A549 (cell line): Measurements from ENCODE around the gene NPTXR. TPM values are rescaled to one million over a fixed set of nuclear protein-coding genes. Genes with fewer than 3 reads are reported as not detected.

Source experiments
- ATAC-seq, 2 experiments: fragments of 200-7000 bp in 1 of 2; fragments of >200 bp in 1 of 2; cut with Nextera tagmentation in 1 of 2; cut with Tn5 transposase in 1 of 2; 3 replicates each; pipeline versions ENCODE4 v1.8.0 to v1.9.1; 2018 to 2020; ENCODE audit warnings: mild to moderate bottlenecking in 1 of 2, moderate library complexity in 1 of 2
- CTCF ChIA-PET: fragments of 300-600 bp; sonication (Branson Sonifier 250); formaldehyde crosslinking; extraction: SDS; loops from one replicate; lab custom pipeline; 2021; ENCODE audit warnings: antibody characterized with exemption, inconsistent platforms; lab: Yijun Ruan, JAX
- POLR2A ChIA-PET: fragments of 350-600 bp; formaldehyde crosslinking; extraction: SDS; loops from one replicate; lab custom pipeline; 2021; ENCODE audit warnings: antibody characterized with exemption, inconsistent platforms; lab: Yijun Ruan, JAX
- DNase-seq, 2 experiments: peaks; one replicate each; pipeline versions ENCODE4 v3.0.0 to v3.0.0-alpha.2; 2011 to 2016; ENCODE audit warnings: low read depth in 1 of 2, low spot score in 1 of 2
- FAIRE-seq: peaks from 2 replicates; lab custom pipeline; 2011; peaks lifted over from hg19 to GRCh38; lab: Jason Lieb, UNC
- H3K27ac ChIP-seq, 2 experiments: fragments of >200 bp; sonication (Bioruptor Twin); formaldehyde crosslinking; 3 replicates each; pipeline ENCODE4 v1.5.1; 2016 to 2017
- H3K4me1 ChIP-seq: fragments of >200 bp; sonication (Bioruptor Twin); formaldehyde crosslinking; 3 replicates; pipeline ENCODE4 v1.6.1; 2016
- H3K4me2 ChIP-seq: fragments of >200 bp; sonication (Bioruptor Twin); formaldehyde crosslinking; 3 replicates; pipeline ENCODE4 v1.6.1; 2016
- H3K4me3 ChIP-seq: fragments of >200 bp; sonication (Bioruptor Twin); formaldehyde crosslinking; 3 replicates; pipeline ENCODE4 v1.5.1; 2016
- H3K9me3 ChIP-seq: fragments of >200 bp; sonication (Bioruptor Twin); formaldehyde crosslinking; 3 replicates; pipeline ENCODE4 v1.6.1; 2016
- BCL3 ChIP-seq: fragments of >200 bp; sonication (Bioruptor Twin); formaldehyde crosslinking; IDR thresholded peaks from 3 replicates; pipeline ENCODE4 v1.6.1; 2016
- CTCF ChIP-seq: fragments of >200 bp; sonication (Bioruptor Twin); formaldehyde crosslinking; IDR thresholded peaks from 3 replicates; pipeline ENCODE4 v1.5.1; 2016
- EHF ChIP-seq: fragments of 250-450 bp; sonication (Bioruptor Pico); IDR thresholded peaks from 2 replicates; pipeline ENCODE4 v1.5.0; 2020; ENCODE audit warnings: mild to moderate bottlenecking
- ELK1 ChIP-seq: fragments of 150-350 bp; IDR thresholded peaks from 2 replicates; pipeline ENCODE4 v1.6.1; 2014; ENCODE audit warnings: low read depth, mild to moderate bottlenecking, low read length
- FOSL2 ChIP-seq, 2 experiments: fragments of 450-650 bp in 1 of 2; fragments of >200 bp in 1 of 2; sonication (Bioruptor Twin) in 1 of 2; formaldehyde crosslinking; IDR thresholded peaks; 2 replicates each; pipeline versions ENCODE4 v1.5.0 to v1.6.1; 2016 to 2020; ENCODE audit warnings: mild to moderate bottlenecking in 1 of 2, moderate library complexity in 1 of 2
- JUNB ChIP-seq: fragments of >200 bp; sonication (Bioruptor Twin); formaldehyde crosslinking; IDR thresholded peaks from 2 replicates; pipeline ENCODE4 v1.6.1; 2016
- KDM1A ChIP-seq: fragments of 200-600 bp; sonication (generic); IDR thresholded peaks from 2 replicates; pipeline ENCODE4 v1.6.1; 2016; ENCODE audit warnings: low read depth, mild to moderate bottlenecking
- MAFK ChIP-seq: fragments of 450-650 bp; IDR thresholded peaks from 2 replicates; pipeline ENCODE4 v1.6.1; 2014; ENCODE audit not compliant: partially characterized antibody
- NPAS2 ChIP-seq: fragments of 250-450 bp; sonication (Bioruptor Pico); IDR thresholded peaks from 2 replicates; pipeline ENCODE4 v1.8.0; 2022; ENCODE audit warnings: mild to moderate bottlenecking, moderate library complexity, borderline replicate concordance
- NR3C1 ChIP-seq: fragments of >200 bp; sonication (Bioruptor Twin); formaldehyde crosslinking; IDR thresholded peaks from 3 replicates; pipeline ENCODE4 v1.6.1; 2017
- POLR2AphosphoS2 ChIP-seq: conservative IDR thresholded peaks from 2 replicates; pipeline ENCODE4 v1.6.1; 2012; ENCODE audit warnings: low read length, improper control_type of control experiment, inconsistent platforms
- RFX5 ChIP-seq: fragments of 450-650 bp; IDR thresholded peaks from 2 replicates; pipeline ENCODE4 v1.7.1; 2014; ENCODE audit warnings: antibody characterized with exemption, mild to moderate bottlenecking, moderate library complexity
- USF2 ChIP-seq: fragments of 450-650 bp; IDR thresholded peaks from 2 replicates; pipeline ENCODE4 v1.6.1; 2014; ENCODE audit warnings: antibody characterized with exemption
- ZFP36 ChIP-seq: fragments of 450-650 bp; IDR thresholded peaks from 2 replicates; pipeline ENCODE4 v1.6.1; 2014; ENCODE audit warnings: borderline replicate concordance; ENCODE audit not compliant: partially characterized antibody
- ZSCAN20 ChIP-seq: fragments of 250-450 bp; sonication (Bioruptor Pico); IDR thresholded peaks from 2 replicates; pipeline ENCODE4 v1.8.0; 2022; ENCODE audit warnings: mild to moderate bottlenecking, moderate library complexity
- WGBS: methylation state at CpG from one replicate; pipeline ENCODE4 v1.1.6; 2017; ENCODE audit errors: missing lambda C conversion rate; 5-methylcytosine and 5-hydroxymethylcytosine counted together
- polyA plus RNA-seq, 4 experiments: library from polyadenylated mRNA; depleted of rRNA in 3 of 4; stranded (reverse); fragments of >200 nt; fragmentation: RNase III in 1 of 4; extraction: RNeasy Plus Mini Kit Qiagen cat#74134 plus additional on column Dnase treatment in 1 of 4; gene quantifications; 2 replicates in 3 of 4; 3 replicates in 1 of 4; pipeline ENCODE4 v1.2.3, GENCODE V29; 2011 to 2017
- TF ChIP-seq, protein P1 (sequence below): fragments of >200 bp; sonication (Bioruptor Twin); formaldehyde crosslinking; IDR thresholded peaks from 2 replicates; pipeline ENCODE4 v1.6.1; 2016
- TF ChIP-seq, protein P2 (sequence below): IDR thresholded peaks from 2 replicates; pipeline ENCODE4 v1.6.1; 2012
- TF ChIP-seq, protein P3 (sequence below): IDR thresholded peaks from 2 replicates; pipeline ENCODE4 v1.6.1; 2012
- TF ChIP-seq, protein P4 (sequence below): IDR thresholded peaks from 2 replicates; pipeline ENCODE4 v1.6.1; 2012; ENCODE audit warnings: low read depth, borderline replicate concordance

The NPTXR gene
- polyA plus RNA-seq, 2 of the 4 experiments (the other 2 are of a cell fraction): 3.3 to 15.3 TPM

DNA sequence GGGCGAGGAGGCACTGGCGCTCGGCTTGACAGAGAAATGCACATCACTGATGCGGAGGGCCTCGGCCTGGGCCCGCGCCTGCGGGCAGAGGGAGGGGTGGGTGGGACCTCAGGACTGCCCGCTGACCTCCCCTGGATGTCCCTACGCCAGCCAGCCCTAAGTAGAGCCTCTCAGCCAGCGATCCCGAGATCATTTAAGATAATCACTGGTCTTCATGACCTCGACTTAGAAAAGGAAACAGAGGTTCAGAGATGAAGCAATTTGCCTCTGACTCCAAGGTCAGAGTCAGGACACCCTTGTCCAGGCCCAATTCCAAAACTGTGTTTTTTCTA lies 23.3 kb upstream of the NPTXR start (continued):
- TF ChIP-seq BCL3: no peak
- no peak for TF ChIP-seq NR3C1
- TF ChIP-seq, protein P1, sequence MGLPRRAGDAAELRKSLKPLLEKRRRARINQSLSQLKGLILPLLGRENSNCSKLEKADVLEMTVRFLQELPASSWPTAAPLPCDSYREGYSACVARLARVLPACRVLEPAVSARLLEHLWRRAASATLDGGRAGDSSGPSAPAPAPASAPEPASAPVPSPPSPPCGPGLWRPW: no peak
- TF ChIP-seq MAFK: no peak
- no peak for TF ChIP-seq EHF (CRISPR knock-in tag)

DNA sequence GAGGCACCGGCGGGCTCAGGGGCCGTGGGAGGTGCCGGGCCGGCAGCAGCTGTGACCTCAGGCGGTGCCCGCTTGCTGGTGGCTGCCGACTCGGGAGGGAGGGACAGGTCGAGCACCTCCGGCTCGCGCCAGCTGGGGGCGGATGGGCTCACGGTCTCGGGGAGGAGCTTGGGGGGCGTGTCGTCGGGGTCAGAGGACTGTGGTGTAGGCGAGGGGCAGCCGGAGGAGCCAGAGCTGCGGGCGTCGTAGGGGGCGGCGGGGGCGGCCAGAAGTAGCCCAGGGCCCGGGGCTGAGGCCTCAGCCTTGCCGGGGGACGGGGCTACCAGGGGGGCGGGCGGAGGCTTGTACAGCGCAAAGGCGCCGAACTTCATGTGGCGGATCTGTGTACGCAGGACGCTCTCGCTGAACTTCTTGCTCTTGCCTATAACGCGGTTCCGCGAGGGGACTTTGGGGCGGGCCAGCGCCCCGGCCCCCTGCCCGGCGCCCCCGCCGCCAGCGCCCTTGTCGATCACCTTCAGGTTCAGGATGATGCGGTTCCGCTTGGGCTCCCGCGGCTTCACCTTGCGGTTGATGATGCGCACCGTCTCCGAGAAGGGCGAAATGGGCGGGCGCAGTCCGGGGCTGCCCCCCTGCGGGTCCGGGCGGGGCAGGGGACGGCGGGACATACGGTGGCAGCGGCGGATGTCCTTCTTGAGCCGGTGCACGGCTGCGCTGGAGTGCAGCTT lies 22.7 kb upstream of the NPTXR start:
- Histone ChIP-seq H3K4me3 (no peak overlapping the region), H3K4me1 (peaks cover 17% of the 10 kb centered on the region; the same call in 2 of the 3 replicates), H3K27ac (no peak overlapping the region), H3K4me2 (no peak overlapping the region), H3K9me3 (no peaks in the 10 kb centered on the region)
- WGBS: 95% methylated on average over 33 of the region's 75 CpGs
- ATAC-seq (no peak), DNase-seq (no peak), FAIRE-seq (no peak)
- POLR2A ChIA-PET: no interaction called here
- CTCF ChIA-PET: interaction anchor here (1.2 to 9.2 kb wide), 3 partner anchors 13 to 137 kb away, joined by 4 to 112 read pairs (median 64); no protein-coding TSS in a partner anchor
- TF ChIP-seq ZSCAN20: no peak
- TF ChIP-seq ELK1: no peak
- TF ChIP-seq EHF (CRISPR knock-in tag): no peak
- no peak for TF ChIP-seq KDM1A
- no peak for TF ChIP-seq CTCF
- TF ChIP-seq BCL3: no peak
- TF ChIP-seq, protein P1: no peak
- TF ChIP-seq POLR2AphosphoS2: no peak
- TF ChIP-seq FOSL2 (IDR thresholded peaks at IDR 0.05): no peak
- TF ChIP-seq FOSL2 (CRISPR knock-in tag; IDR thresholded peaks at IDR 0.05): no peak
- TF ChIP-seq USF2: no peak
- no peak for TF ChIP-seq ZFP36
- TF ChIP-seq, protein P2, sequence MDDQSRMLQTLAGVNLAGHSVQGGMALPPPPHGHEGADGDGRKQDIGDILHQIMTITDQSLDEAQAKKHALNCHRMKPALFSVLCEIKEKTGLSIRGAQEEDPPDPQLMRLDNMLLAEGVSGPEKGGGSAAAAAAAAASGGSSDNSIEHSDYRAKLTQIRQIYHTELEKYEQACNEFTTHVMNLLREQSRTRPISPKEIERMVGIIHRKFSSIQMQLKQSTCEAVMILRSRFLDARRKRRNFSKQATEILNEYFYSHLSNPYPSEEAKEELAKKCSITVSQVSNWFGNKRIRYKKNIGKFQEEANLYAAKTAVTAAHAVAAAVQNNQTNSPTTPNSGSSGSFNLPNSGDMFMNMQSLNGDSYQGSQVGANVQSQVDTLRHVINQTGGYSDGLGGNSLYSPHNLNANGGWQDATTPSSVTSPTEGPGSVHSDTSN: no peak
- TF ChIP-seq, protein P3, sequence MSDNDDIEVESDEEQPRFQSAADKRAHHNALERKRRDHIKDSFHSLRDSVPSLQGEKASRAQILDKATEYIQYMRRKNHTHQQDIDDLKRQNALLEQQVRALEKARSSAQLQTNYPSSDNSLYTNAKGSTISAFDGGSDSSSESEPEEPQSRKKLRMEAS: no peak
- no peak for TF ChIP-seq JUNB
- TF ChIP-seq RFX5: no peak
- no peak for TF ChIP-seq NPAS2 (CRISPR knock-in tag)
- TF ChIP-seq, protein P4, sequence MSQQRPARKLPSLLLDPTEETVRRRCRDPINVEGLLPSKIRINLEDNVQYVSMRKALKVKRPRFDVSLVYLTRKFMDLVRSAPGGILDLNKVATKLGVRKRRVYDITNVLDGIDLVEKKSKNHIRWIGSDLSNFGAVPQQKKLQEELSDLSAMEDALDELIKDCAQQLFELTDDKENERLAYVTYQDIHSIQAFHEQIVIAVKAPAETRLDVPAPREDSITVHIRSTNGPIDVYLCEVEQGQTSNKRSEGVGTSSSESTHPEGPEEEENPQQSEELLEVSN: no peak
